SK-N-SH (cell line): ENCODE data around the gene MYO15A. TPM values are rescaled to one million over a fixed set of nuclear protein-coding genes. Genes with fewer than 3 reads are reported as not detected.

Source experiments
- CTCF ChIA-PET: fragments of 300-600, 350-600 bp; formaldehyde crosslinking; extraction: SDS; loops from one replicate; lab custom pipeline; 2021; lab: Yijun Ruan, JAX
- POLR2A ChIA-PET: fragments of 350-600 bp; sonication (Branson Sonifier 250); formaldehyde crosslinking; extraction: SDS; loops from one replicate; lab custom pipeline; 2020; ENCODE audit warnings: antibody characterized with exemption, inconsistent platforms; lab: Yijun Ruan, JAX
- DNase-seq: peaks from one replicate; pipeline ENCODE4 v3.0.0; 2012
- H2AFZ ChIP-seq: fragments of 200-600 bp; sonication (generic); 2 replicates; pipeline ENCODE4 v1.8.1; 2016; ENCODE audit warnings: antibody characterized with exemption, mild to moderate bottlenecking, low read depth
- H3F3A ChIP-seq: fragments of 200-600 bp; sonication (generic); replicated peaks from 2 replicates; pipeline ENCODE3; 2016; ENCODE audit warnings: antibody characterized with exemption, mild to moderate bottlenecking; ENCODE audit not compliant: insufficient read depth
- H3K27ac ChIP-seq, 2 experiments: fragments of 200-500 bp in 1 of 2; fragments of 200-600 bp in 1 of 2; sonication (Bioruptor generic) in 1 of 2; sonication (generic), shearing (Covaris generic) in 1 of 2; 2 replicates each; pipeline versions ENCODE4 v1.5.1 to v1.6.1; 2014 to 2016; ENCODE audit warnings: low read depth in 2 of 2, inconsistent platforms in 1 of 2, low read length in 1 of 2, mild to moderate bottlenecking in 1 of 2, mixed read lengths in 1 of 2
- H3K27me3 ChIP-seq: fragments of 200-600 bp; sonication (generic), shearing (Covaris generic); 2 replicates; pipeline ENCODE4 v1.6.1; 2016; ENCODE audit warnings: mixed run types; ENCODE audit not compliant: insufficient read depth
- H3K36me3 ChIP-seq, 2 experiments: fragments of 200-500 bp in 1 of 2; fragments of 200-600 bp in 1 of 2; sonication (Bioruptor generic) in 1 of 2; sonication (generic) in 1 of 2; replicated peaks in 1 of 2; 2 replicates each; pipeline versions ENCODE3 to v1.5.1; 2014 to 2016; ENCODE audit warnings: low read length in 1 of 2, mild to moderate bottlenecking in 1 of 2; ENCODE audit not compliant: insufficient read depth in 2 of 2, control insufficient read depth in 1 of 2
- H3K4me1 ChIP-seq, 2 experiments: fragments of 200-500 bp in 1 of 2; fragments of 200-600 bp in 1 of 2; sonication (Bioruptor generic) in 1 of 2; sonication (generic), shearing (Covaris generic) in 1 of 2; 2 replicates each; pipeline versions ENCODE4 v1.5.1 to v1.6.1; 2014 to 2016; ENCODE audit warnings: low read depth in 1 of 2, low read length in 1 of 2, mixed run types in 1 of 2; ENCODE audit not compliant: insufficient read depth in 2 of 2, control insufficient read depth in 1 of 2
- H3K4me2 ChIP-seq: fragments of 200-600 bp; sonication (generic), shearing (Covaris generic); 2 replicates; pipeline ENCODE4 v1.6.1; 2017; ENCODE audit warnings: mixed run types
- H3K4me3 ChIP-seq, 2 experiments: fragments of 200-500 bp in 1 of 2; fragments of 200-600 bp in 1 of 2; sonication (Bioruptor generic) in 1 of 2; sonication (generic), shearing (Covaris generic) in 1 of 2; 2 replicates each; pipeline versions ENCODE4 v1.5.1 to v1.8.1; 2014 to 2016; ENCODE audit warnings: low read depth in 2 of 2, inconsistent platforms in 1 of 2, low read length in 1 of 2, mild to moderate bottlenecking in 1 of 2, mixed read lengths in 1 of 2, moderate library complexity in 1 of 2
- H3K79me2 ChIP-seq: fragments of 200-600 bp; sonication (generic); 2 replicates; pipeline ENCODE4 v1.8.1; 2017; ENCODE audit warnings: mild to moderate bottlenecking; ENCODE audit not compliant: insufficient read depth
- H3K9ac ChIP-seq: fragments of 200-600 bp; sonication (generic); 2 replicates; pipeline ENCODE4 v1.6.1; 2017; ENCODE audit warnings: mixed run types
- H3K9me2 ChIP-seq: fragments of 200-600 bp; sonication (generic); 2 replicates; pipeline ENCODE4 v1.6.1; 2017; ENCODE audit warnings: mixed run types
- H3K9me3 ChIP-seq: fragments of 200-600 bp; sonication (generic); 2 replicates; pipeline ENCODE4 v1.6.1; 2017; ENCODE audit warnings: mixed run types, mild to moderate bottlenecking, moderate library complexity
- H4K20me1 ChIP-seq: fragments of 200-600 bp; sonication (generic); 2 replicates; pipeline ENCODE4 v1.6.1; 2017; ENCODE audit warnings: mild to moderate bottlenecking, mixed run types; ENCODE audit not compliant: insufficient read depth
- FOSL2 ChIP-seq: IDR thresholded peaks from 2 replicates; pipeline ENCODE4 v1.4.0; 2012; ENCODE audit warnings: low read depth, mild to moderate bottlenecking, moderate library complexity, borderline replicate concordance
- FOXM1 ChIP-seq: IDR thresholded peaks from 2 replicates; pipeline ENCODE4 v1.4.0; 2012; ENCODE audit warnings: low read depth, mild to moderate bottlenecking
- GABPA ChIP-seq: IDR thresholded peaks from 2 replicates; pipeline ENCODE4 v1.4.0; 2012; ENCODE audit warnings: low read depth, mild to moderate bottlenecking
- MAX ChIP-seq: IDR thresholded peaks from 2 replicates; pipeline ENCODE4 v1.4.0; 2012; ENCODE audit warnings: low read depth
- NFIC ChIP-seq: IDR thresholded peaks from 2 replicates; pipeline ENCODE4 v1.4.0; 2012; ENCODE audit warnings: borderline replicate concordance
- NRF1 ChIP-seq: IDR thresholded peaks from 2 replicates; pipeline ENCODE4 v1.6.1; 2012; ENCODE audit warnings: low read depth, mild to moderate bottlenecking, low read length
- PBX3 ChIP-seq: IDR thresholded peaks from 2 replicates; pipeline ENCODE4; 2012
- POLR2AphosphoS5 ChIP-seq: IDR thresholded peaks from 2 replicates; pipeline ENCODE4 v1.6.1; 2012; ENCODE audit warnings: low read depth, low read length
- RAD21 ChIP-seq: IDR thresholded peaks from 2 replicates; pipeline ENCODE4 v1.6.1; 2012; ENCODE audit warnings: mild to moderate bottlenecking, low read length
- RCOR1 ChIP-seq: fragments of 150-350 bp; IDR thresholded peaks from 2 replicates; pipeline ENCODE4 v1.6.1; 2017; ENCODE audit warnings: antibody characterized with exemption, low read length
- RFX5 ChIP-seq: IDR thresholded peaks from 2 replicates; pipeline ENCODE4 v1.6.1; 2012; ENCODE audit warnings: mild to moderate bottlenecking, improper control_type of control experiment, low read length
- TEAD4 ChIP-seq: IDR thresholded peaks from 2 replicates; pipeline ENCODE4 v1.4.0; 2012; ENCODE audit warnings: mild to moderate bottlenecking, borderline replicate concordance; ENCODE audit not compliant: insufficient read depth
- ZBTB33 ChIP-seq: IDR thresholded peaks from 2 replicates; pipeline ENCODE4 v1.4.0; 2012; ENCODE audit warnings: low read depth, borderline replicate concordance
- WGBS: methylation state at CpG from one replicate; pipeline ENCODE4 v1.1.6; 2017; ENCODE audit warnings: low lambda C conversion rate; 5-methylcytosine and 5-hydroxymethylcytosine counted together
- polyA plus RNA-seq, 3 experiments: library from polyadenylated mRNA; depleted of rRNA; stranded (reverse); fragments of >200 nt; gene quantifications; 2 replicates each; pipeline ENCODE4 v1.2.3, GENCODE V29; 2012
- TF ChIP-seq, protein P1 (sequence below): fragments of 200-600 bp; sonication (generic); IDR thresholded peaks from 2 replicates; pipeline ENCODE4 v1.6.1; 2017; ENCODE audit warnings: antibody characterized with exemption, mild to moderate bottlenecking, moderate library complexity
- TF ChIP-seq, protein P2 (sequence below): fragments of 150-350 bp; IDR thresholded peaks from 2 replicates; pipeline ENCODE4 v1.6.1; 2016; ENCODE audit warnings: mild to moderate bottlenecking, low read depth, low read length

MYO15A gene
- polyA plus RNA-seq, 1 of the 3 experiments (the other 2 are of a cell fraction), result 0.43 TPM

- H2AFZ ChIP-seq, result no peak overlapping the region
- H3K27ac ChIP-seq, result no peak overlapping the region
- H3K9me3 ChIP-seq, result no peaks in the 10 kb centered on the region
- H3K27me3 ChIP-seq, result no peaks in the 10 kb centered on the region
- DNase-seq, result peak; percentile 68
- 75% methylated on average over 3 of the region's 3 CpGs for WGBS
- no peaks in the 10 kb centered on the region for H3F3A ChIP-seq
- no peak overlapping the region for H3K9ac ChIP-seq
- H4K20me1 ChIP-seq, result no peaks in the 10 kb centered on the region
- TF ChIP-seq RAD21 (peak; percentile 30), RFX5 (no peak)
- TF ChIP-seq, protein P1, sequence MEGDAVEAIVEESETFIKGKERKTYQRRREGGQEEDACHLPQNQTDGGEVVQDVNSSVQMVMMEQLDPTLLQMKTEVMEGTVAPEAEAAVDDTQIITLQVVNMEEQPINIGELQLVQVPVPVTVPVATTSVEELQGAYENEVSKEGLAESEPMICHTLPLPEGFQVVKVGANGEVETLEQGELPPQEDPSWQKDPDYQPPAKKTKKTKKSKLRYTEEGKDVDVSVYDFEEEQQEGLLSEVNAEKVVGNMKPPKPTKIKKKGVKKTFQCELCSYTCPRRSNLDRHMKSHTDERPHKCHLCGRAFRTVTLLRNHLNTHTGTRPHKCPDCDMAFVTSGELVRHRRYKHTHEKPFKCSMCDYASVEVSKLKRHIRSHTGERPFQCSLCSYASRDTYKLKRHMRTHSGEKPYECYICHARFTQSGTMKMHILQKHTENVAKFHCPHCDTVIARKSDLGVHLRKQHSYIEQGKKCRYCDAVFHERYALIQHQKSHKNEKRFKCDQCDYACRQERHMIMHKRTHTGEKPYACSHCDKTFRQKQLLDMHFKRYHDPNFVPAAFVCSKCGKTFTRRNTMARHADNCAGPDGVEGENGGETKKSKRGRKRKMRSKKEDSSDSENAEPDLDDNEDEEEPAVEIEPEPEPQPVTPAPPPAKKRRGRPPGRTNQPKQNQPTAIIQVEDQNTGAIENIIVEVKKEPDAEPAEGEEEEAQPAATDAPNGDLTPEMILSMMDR, result peak; percentile 42
- TF ChIP-seq, protein P2, sequence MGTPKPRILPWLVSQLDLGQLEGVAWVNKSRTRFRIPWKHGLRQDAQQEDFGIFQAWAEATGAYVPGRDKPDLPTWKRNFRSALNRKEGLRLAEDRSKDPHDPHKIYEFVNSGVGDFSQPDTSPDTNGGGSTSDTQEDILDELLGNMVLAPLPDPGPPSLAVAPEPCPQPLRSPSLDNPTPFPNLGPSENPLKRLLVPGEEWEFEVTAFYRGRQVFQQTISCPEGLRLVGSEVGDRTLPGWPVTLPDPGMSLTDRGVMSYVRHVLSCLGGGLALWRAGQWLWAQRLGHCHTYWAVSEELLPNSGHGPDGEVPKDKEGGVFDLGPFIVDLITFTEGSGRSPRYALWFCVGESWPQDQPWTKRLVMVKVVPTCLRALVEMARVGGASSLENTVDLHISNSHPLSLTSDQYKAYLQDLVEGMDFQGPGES, result no peak
- TF ChIP-seq, all 33 proteins: peak for 2
- no peaks in the 10 kb centered on the region for H3K36me3 ChIP-seq
- no peak overlapping the region for H3K4me3 ChIP-seq
- no peak overlapping the region for H3K4me2 ChIP-seq
- POLR2A ChIA-PET, result interaction anchor here (0.6 kb wide), 1 partner anchor 64 kb away, joined by 3 read pairs; no protein-coding TSS in a partner anchor
- peaks cover 0 to 18% of the 10 kb centered on the region in 2 experiments; a peak in 1 of 4 replicates for H3K4me1 ChIP-seq
- H3K79me2 ChIP-seq, result no peaks in the 10 kb centered on the region
- no peaks in the 10 kb centered on the region for H3K9me2 ChIP-seq
- CTCF ChIA-PET, result interaction anchor here (0.8 to 4.3 kb wide), 13 partner anchors 9 to 92 kb away, joined by 3 to 25 read pairs (median 4); no protein-coding TSS in a partner anchor
Observed at GRCh38 chr17:18139949-18140348, 31.4 kb downstream of the MYO15A start.

DNA sequence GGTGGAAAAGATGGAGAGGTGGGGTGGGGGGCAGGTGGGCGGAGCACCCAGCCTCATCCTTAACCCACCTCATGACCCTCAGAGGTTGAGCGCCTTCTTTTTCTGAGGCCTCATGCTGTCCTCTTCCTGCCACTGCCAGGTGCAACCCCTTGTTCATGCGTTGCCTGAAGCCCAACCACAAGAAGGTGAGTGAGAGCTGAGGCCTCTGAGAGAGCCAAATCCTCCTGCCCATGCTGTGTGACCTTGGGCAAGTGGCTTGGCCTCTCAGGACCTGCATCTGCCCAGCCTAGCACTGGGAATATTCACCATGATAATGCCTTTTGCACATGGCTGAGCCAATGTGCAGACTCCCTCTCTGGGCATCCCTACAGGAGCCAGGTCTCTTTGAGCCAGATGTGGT, 32.1 kb downstream of the MYO15A start:
- TF ChIP-seq TEAD4 (no peak), FOXM1 (no peak), ZBTB33 (no peak), RCOR1 (no peak), RAD21 (no peak), PBX3 (no peak), FOSL2 (no peak), NRF1 (no peak), RFX5 (no peak), POLR2AphosphoS5 (no peak), GABPA (no peak), NFIC (no peak), MAX (no peak)
- TF ChIP-seq, protein P1, result no peak
- TF ChIP-seq, all 33 proteins: peak for 0
- H3K4me1 ChIP-seq, result peaks cover 0 to 16% of the 10 kb centered on the region in 2 experiments; a peak in 1 of 4 replicates
- no peaks in the 10 kb centered on the region for H3K27me3 ChIP-seq
- H3K79me2 ChIP-seq, result no peaks in the 10 kb centered on the region
- H4K20me1 ChIP-seq, result no peaks in the 10 kb centered on the region
- H3F3A ChIP-seq, result no peaks in the 10 kb centered on the region
- H3K9me3 ChIP-seq, result no peaks in the 10 kb centered on the region
- H2AFZ ChIP-seq, result no peak overlapping the region
- H3K9me2 ChIP-seq, result no peaks in the 10 kb centered on the region
- H3K27ac ChIP-seq, result no peak overlapping the region
- no peaks in the 10 kb centered on the region for H3K36me3 ChIP-seq
- 86% methylated on average over 3 of the region's 3 CpGs for whole genome bisulfite sequencing
- no peak overlapping the region for H3K4me3 ChIP-seq
- H3K4me2 ChIP-seq, result no peak overlapping the region
- no peak overlapping the region for H3K9ac ChIP-seq
- POLR2A ChIA-PET, result no interaction called here
- DNase-seq, result no peak
- CTCF ChIA-PET, result interaction anchor here (0.6 to 4.3 kb wide), 19 partner anchors 9 to 784 kb away, joined by 3 to 25 read pairs (median 4); no protein-coding TSS in a partner anchor
